Erythroblast (primary cell): ENCODE data around the gene EDEM1.

Experiments used
- GATA1 ChIP-seq: IDR thresholded peaks from 2 replicates; pipeline ENCODE4 v1.6.1; 2011; ENCODE audit warnings: low read depth, mild to moderate bottlenecking, control low read depth, low read length, moderate library complexity
- POLR2A ChIP-seq: IDR thresholded peaks from 2 replicates; pipeline ENCODE4 v1.6.1; 2011; ENCODE audit warnings: mild to moderate bottlenecking, low read length

GRCh38 chr3:5151586-5151985 is 35.9 kb upstream of the EDEM1 start:
- TF ChIP-seq POLR2A: no peak
- no peak for TF ChIP-seq GATA1
